Measurements from ENCODE around the gene TSPAN31.

Gene TSPAN31

DNA sequence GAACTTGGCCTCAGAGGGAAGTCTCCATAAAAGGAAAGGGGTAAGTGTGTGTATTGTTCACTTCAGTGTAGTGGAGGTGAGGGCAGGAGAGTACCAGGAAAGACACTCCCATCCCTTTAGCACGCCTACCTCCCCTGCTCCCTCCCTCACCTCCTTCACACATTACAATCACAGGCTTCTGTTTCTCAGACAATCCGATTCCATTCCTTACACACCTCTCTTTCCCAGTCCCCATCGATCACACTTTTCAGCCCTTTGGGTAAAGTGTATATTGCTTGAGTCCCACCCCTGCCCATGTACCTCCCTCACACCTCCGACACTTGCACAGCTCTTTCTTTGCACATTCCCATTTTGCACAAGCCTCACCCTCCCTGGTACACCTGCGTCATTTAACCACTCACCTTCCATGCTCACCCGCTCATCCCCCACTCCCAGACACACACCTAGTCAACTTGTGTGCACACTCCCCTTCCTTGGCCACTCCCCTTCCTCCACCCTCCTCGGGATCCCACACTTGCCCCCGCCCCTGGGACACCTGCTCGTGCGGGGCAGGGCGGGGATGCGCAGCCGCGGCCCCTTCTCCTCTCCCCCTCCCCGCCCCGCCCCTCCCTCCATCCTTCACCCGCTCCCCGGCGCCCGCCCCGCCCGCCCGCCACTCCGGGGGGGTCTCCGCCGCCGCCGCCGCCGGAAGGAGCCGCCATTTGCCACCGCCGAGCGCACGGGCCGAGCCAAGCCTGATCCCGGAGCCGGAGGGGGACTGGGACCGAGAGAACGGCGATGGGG, 9.8 kb downstream of the TSPAN31 start, which contains the start of gene MARCHF9:
MARCHF9 (plus strand) TSS at position 693 of the 783 bp plus-strand sequence. CDS start 426 bp downstream, outside the sequence.
- DNase-seq, result no peak

DNA sequence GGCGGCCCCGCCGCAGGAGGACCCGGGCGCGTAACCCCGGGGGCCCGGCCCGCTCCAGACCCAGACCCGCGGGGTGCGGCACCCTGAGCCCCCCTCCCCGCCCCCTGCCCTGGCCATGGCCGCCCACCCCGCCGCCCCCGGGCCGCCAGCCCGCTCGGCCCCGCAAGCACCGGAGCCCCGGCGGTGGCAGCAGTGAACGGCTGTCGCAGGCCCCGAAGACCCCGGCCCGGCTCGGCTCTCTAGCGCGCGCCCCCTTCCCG, 10.3 kb downstream of the TSPAN31 start:
- DNase-seq, result no peak

DNA sequence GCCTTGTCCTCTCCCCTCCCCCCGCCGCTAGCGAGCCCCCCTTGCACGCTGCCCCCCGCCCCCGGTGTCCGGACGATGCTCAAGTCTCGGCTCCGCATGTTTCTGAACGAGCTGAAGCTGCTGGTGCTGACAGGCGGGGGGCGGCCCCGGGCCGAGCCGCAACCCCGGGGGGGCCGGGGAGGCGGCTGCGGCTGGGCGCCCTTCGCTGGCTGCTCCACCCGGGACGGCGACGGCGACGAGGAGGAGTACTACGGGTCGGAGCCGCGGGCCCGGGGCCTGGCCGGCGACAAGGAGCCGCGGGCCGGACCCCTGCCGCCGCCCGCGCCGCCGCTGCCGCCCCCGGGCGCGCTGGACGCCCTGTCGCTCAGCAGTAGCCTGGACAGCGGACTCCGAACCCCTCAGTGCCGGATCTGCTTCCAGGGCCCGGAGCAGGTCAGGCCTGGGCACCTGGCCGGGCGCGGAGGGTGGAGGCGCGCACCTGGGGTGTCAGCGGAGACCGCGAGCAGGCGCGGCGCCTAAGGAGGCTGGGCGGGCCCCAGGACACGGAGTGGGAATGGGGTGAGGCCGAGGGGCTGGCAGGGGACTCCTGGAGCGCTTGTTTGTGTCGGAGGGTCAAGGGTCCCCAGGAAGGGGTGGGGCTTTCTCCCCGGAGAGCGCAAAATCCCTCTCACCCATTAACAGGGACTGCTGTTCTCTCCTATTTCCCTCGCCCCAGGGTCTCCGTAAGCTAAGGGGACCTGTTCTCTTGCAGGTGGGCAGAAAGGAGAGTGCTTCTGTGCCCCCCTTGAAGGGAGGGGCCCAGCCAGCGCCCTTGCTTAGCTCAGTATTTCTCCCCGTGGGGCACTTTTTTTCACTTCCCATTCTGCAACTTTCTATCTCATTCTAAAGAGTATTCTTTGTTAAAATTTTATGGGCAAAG, 10.9 kb downstream of the TSPAN31 start:
- DNase-seq, result no peak

DNA sequence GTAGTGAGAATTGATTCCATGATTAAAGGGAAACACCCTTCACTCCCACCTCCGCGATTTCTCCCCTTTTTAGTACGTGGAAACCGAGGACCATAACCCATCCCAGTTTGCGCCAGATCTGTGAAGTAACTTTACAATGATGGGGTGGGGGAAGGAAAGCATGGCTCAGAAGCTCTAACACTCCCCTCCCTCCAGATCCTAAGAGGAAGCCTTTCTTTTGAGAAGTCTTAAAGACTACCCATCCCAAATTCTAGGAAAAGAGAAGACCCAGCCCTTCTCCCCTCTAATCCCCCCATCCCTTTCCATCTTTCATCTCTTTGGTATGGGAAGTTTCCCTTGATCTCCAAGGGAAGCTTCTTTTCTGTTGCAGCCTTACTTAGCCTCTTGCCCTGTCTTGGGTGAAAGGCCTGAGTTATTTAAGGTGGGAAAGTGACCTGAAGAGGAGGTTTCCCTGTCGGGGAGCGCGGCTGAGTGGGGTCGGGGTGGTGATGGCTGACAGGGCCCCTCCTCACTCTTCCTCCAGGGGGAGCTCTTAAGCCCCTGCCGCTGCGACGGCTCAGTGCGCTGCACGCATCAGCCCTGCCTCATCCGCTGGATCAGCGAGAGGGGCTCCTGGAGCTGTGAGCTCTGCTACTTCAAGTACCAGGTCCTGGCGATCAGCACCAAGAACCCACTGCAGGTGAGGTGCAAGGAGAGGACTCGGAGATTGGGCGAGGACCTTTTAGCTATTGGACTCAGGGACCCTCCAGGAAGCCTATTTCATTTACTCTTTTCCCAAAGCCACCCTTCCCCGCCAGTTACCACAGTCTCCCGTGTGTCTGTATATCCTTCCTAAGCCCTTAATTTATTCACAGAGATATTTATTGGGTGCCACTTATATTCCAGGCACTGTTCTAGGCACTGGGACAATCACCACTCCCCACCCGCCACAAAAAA, 11.8 kb downstream of the TSPAN31 start:
- DNase-seq, result no peak

DNA sequence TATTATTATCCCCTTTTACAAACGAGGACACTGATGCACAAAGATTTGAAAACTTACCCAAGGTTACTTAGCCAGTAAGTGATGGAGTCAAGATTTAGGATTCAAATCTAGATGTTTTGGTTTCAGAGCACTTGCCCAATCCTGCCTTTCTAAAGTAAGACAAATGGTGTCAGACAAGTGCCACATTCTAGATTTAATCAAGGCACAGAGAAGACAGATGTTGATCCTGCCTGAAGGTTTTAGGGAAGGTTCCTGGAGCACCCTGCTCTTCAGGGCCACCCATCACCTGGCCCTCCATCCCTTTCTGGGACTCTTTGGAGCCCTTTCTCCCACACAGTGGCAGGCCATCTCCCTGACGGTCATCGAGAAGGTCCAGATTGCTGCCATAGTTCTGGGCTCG, 12.9 kb downstream of the TSPAN31 start:
- DNase-seq, result no peak

DNA sequence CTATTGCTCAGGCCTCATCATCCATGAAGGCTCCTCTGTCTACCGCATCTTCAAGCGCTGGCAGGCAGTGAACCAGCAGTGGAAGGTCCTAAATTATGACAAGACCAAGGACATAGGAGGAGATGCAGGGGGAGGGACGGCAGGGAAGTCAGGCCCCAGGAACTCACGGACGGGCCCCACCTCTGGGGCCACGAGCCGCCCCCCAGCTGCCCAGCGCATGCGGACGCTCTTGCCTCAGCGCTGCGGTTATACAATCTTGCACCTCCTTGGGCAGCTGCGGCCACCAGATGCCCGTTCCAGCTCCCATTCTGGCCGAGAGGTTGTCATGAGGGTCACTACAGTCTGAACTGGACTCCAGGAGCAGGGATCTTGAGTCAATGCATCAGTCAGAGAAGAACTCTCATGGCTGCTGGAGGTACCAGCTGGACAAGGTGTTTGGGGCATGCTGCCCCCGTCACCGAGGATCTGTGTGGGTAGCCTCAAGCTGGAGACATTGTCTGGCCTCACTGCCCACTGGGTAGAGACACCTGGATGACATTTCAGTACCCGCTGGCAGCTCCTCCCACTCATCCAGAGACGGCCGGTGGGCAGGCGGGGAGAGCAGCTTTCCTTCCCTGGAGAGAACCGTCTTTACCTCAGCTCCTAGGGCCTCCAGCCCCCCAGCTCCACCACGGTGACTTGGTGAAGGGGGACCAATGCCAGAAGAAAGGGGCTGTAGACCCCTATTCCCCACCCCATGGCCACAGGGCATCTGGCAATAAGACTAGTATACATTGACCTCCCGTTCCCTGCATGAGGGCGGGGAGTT, 13.9 kb downstream of the TSPAN31 start:
- no peak for DNase-seq

DNA sequence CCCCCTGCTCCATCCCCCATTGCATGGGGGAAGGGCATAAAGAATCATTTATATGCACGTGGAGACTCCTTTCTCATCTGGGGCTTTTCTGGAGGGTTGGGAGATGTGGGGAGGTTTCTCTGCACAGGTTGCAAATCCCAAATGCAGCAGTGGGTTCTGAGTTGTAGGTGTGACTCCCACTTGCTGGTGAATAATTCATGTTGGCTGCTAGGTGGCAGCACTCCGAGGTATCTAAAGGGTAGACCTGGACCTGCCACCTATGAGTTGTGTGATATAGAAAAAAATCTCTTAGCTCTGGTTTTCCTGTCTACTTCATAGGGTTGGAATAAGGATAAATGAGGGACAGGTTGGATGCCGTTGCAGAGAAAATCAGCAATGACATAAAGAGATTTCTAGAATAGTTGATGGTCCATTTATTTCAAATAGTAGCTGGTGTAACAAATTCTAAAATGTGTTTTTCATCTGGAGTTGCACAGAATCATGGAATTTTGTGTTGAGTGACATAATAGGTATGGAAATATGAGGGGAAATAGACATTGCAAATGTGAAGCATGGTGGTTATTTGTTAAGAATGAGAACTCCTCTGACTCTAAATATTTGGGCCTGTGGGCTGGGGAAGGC, 14.6 kb downstream of the TSPAN31 start:
- DNase-seq, result no peak

DNA sequence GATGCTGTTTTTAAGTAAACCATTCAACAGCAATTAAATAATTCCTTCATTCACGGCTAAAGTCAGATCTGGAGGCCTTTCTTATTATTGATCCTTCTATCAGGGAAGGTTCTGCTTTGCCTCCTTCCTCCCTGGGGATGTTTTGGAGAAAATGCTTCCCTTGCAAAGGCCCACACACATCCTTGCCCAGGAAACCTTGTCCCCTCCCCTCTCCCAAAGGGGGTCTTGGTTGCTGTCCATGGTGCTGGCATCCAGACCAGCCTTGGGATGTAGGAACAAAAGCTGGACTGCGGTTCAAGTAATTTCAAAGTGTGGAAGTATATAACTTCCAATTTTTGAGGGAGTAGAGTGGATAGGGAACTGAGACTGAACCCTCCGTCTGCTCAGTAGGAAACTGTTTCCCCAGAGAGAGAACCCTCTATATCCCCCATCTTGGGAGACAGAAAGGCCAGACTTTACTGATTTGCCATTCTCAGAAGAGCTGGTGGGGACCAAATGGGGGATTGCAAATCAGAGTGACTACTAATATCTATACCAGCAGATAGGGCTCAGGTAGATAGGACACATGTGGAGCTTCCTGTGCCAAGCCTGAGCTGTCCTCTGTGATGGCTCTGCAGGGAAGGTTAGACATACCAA, 15.6 kb downstream of the TSPAN31 start:
- no peak for DNase-seq

DNA sequence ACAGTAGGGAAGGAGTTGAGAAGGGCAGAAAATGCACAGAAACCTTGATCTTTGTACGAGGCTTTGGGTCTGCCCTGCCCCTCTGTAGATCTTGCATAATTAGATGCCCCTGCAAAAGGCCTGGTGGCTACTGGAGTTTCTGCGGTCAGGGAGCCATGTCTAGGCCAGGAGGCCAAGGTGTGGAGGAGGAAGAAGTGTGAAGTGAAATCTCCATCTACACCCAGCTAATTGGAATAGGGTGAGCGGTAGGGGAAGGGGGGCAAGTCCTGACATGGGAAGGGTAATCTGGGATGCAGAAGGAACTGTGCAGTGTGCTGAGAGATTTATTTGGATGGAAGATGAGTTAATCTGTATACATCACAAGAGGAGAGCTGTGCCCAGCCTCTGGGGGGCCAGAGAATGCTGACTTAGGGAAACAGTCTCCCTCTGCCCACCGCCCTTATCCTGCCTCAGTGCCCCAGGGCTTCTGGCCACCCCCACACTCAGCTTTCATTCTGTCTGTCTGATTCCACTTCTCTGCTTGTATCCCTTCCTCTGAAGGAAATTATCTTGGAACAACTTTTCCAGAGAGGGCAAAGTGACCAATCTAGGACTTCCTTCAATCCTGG, 16.7 kb downstream of the TSPAN31 start:
- DNase-seq, result no peak

DNA sequence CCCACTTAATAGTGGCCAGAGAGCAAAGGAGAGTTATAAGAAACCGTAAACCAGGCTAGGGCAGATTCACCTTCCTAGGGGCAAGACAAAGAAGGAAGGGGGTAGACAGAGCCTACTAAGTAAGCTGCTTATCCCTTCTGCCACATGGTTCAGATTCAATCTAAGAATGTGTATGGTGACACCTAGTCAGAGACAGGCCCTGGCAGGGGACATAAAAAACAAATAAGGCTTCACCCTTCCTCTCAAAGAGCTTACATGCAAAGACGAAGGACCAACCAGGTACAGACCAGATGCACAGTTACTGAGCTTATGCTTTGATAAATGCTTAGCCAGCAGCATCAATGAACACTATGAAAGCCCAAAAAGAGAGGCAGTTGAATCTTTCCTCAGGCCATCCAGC, 17.6 kb downstream of the TSPAN31 start:
- DNase-seq, result no peak

DNA sequence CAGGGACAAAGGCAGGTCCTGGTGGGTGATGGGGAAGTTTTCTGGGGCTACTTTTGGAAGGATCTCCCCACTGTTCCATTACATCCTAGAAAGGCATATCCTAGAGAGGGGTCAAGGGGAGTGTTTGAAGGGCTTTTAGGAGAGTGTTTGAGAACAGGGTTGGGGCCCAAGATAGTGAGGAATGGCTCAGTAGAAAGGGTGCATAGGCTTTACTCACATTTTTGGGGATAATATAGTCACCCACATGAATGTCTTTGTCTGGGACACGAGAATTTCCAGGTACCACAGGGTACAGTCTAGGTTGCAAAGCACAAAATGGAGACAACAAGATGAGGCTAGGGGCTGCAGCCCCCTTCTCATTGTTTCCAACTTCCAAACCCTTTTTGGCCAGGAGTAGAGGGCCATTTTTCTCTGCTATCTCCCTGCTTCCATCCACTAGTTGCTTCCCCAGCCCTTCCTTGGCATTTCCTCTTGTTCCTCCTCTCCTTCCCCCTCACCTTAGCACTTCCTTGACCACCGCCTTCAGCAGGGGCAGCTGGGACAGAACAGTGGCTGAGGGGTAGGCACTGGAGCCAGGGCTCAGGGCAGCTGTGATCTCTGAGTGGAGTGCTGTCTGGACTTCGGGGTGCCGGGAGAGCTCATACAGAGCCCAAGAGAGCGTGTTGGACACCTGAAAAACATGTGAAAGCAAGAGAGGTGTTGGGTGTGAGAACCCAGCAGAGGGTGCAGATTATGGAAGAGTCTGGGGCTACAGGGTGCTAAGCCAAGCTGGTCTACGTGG, 19.2 kb downstream of the TSPAN31 start:
- DNase-seq, result no peak

DNA sequence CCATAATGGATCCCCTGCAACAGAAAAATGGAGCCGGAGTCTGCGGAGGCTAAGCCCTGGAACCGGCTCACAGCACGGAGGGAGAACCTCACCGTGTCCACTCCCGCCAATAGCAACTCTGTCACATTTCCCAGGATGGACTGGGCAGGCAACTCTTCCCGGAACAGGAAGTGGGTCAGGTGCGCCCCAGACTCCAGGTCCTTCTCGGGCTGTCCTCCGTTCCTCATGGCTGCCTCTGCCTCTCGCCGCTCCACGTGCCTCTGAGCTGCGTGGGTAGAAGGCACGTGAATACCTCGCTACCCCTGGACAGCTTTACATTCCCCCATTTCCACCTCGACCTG, 19.8 kb downstream of the TSPAN31 start:
- no peak for DNase-seq

DNA sequence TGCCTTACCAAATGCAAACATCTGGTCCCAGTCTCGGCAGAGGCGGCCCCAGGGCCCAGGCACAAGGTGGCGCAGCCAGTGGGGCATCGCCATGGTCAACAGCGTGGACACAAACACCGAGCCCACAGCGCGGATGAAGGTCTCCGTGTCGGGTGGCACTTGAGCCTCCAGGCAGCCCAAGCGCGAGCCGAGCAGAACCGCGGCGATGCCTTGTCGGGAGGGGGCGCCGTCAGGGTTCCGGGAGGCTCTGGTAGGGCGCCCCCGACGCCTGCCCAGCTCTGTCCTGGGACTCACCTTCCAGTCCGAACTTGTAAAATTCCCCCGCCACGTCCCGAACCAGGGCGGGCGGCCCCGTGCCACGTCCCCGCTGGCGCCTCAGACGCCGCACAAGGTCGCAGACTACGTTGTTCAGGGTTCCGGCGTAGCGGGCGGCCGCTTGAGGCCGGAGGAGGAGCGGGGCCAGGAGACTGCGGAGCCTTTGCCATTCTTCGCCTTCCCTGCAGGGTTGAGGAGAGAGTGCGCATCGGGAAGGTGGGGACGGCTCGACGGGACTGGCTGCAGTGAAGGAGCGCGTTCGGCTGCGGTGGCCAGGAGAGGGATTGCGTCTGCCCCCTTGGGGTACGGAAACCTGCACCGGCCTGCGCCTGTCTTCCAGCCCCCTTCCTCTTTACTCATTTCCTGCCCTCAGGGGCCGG, 20.3 kb downstream of the TSPAN31 start:
- DNase-seq, result no peak

DNA sequence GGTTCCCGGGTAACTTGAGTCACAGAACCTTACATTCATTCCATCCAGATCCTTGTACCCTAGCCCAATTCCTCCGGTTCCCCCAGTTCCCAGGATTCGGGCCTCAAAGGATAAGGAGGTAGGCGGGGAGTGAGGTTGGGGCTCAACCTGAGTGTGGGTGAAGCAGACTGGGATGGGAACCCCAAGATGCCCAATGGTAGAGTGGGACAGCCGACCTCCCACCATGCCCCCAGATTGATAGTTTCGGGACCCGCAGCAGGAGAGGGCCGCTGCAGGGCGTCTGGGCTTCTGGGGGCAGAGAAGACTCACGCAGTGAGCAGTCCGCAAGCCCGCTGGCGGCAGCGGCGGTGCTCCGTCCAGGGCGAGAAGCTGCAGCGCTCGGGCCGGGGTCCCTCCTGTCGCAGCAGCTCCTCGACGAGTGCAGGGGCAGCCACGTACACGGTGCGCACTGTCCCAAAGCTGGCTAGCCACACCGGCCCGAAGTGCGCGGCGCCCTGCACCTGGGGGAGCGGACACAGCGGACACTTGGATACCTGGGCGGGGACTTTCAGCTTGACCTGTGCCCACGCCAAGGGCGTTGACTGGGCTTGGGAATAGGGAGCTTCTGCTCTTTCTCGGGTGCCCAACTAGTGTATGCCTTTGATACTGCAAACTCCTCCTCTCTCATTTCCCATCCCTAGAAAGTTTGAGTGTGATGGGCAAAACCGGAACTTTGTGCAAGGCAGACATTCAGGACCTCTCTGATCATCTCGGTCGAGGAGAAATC, 21.0 kb downstream of the TSPAN31 start:
- DNase-seq, result no peak

DNA sequence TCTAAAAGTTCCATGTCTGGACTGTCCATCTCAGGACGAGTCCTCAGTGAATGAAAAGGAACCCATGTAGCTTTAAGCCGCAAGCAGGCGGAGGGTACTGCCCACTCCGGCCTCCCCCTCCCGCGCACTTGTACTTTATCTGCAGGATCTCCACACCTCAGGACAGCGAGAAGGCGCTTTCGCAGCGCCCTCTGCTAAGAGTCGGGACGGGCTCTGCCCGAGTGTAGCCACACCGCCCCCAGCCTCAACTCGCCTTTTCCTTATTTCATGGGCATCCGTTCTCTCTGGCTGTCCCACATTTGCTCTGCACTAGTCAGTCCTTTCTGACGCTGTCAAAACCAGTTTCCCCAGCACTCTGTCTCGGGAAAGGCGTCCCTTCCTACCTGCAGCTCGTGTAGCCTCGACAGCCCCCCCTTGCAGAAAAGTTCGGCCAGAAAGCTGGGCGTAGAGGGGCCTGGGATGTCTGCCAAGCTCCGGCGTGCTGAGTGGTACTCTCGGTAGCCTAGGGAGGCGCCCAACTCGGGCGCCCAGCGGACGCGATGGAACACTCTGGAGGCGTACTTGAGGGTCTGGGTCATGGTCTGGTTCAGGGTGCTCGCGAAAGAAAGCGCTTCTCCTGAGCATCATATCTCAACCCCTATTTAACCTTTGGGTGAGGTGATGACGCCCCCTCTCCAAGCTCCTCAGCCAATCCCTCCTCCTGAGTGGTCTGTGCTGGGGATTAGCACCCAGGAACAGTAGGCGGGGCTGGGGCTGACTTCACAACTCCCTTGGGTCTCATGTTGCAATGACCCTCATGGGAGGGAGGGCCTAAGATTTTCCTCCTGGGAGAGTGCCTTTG, 21.8 kb downstream of the TSPAN31 start, which contains the start of gene CYP27B1:
CYP27B1 (minus strand) TSS at position 615 of the 841 bp plus-strand sequence; CDS start at position 578, 37 bp downstream.
- no peak for DNase-seq

DNA sequence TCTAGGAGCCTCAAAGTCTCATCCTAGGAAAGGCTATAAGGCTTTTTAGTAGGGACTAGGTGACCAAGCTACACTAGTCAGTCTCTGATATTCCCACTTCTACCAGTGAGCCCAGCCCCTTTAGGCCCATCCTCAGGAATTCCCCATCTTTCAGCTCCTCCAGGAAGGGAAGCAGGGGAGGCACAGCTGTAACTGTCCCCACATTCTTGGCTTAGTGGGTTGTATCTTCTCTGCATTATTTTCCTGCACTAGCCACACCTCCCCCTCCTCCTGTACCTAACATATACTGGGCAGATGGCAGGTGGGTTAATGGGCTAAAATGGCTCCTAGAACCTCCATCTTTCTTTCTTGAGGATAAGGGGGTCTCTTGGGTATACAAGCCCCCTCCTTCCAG, 22.5 kb downstream of the TSPAN31 start:
- no peak for DNase-seq

DNA sequence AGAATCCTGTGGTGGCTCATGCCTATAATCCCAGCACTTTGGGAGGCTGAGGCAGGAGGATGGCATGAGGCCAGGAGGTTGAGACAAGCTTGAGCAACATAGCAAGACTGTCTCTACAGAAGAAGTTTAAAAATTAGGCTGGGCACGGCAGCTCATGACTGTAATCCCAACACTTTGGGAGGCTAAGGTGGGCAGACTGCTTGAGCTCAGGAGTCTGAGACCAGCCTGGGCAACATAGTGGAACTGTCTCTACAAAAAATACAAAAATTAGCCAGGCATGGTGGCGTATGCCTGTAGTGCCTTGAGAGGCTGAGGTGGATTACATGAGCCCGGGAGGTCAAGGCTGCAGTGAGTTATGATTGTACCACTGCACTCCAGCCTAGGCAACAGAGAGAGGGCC, 23.0 kb downstream of the TSPAN31 start:
- DNase-seq, result no peak

DNA sequence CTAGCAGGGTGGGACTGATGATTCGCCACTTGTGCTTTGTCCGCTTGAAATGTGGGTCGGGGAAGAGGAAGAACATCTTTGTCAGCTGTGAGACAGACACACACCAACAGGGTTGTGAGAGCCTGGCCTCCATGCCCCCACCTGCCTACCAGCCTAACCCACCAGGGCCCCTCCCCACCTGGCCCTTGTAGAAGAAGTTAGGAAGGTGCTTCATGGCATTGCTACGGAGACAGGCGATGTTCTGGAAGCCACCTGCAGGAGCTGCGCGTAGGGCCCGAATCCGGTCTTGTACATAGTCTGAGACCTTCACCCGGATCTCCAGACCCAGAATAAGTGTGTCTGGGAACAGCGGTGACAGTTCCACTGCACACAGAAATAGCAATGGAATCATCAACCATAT, 24.8 kb downstream of the TSPAN31 start:
- no peak for DNase-seq
